Keratinocyte (primary cell): Measurements from ENCODE around the gene NRSN2.

Experiments
- EZH2 ChIP-seq: IDR thresholded peaks from one replicate; pipeline ENCODE4 v1.6.1; 2012; ENCODE audit warnings: inconsistent platforms, mild to moderate bottlenecking, low read length, moderate library complexity
- TF ChIP-seq, protein P1 (sequence below), 3 experiments: IDR thresholded peaks in 1 of 3; conservative IDR thresholded peaks in 1 of 3; optimal IDR thresholded peaks in 1 of 3; 2 replicates in 2 of 3; 3 replicates in 1 of 3; pipeline versions ENCODE3 to v1.5.1; 2011; ENCODE audit warnings: low read length in 3 of 3, mild to moderate bottlenecking in 3 of 3, moderate library complexity in 2 of 3, control low read depth in 1 of 3, inconsistent platforms in 1 of 3; ENCODE audit not compliant: insufficient read depth in 2 of 3; ENCODE audit errors: extremely low read depth in 1 of 3

GRCh38 chr20:328975-329695, 17.8 kb upstream of the NRSN2 start:
- TF ChIP-seq, protein P1, sequence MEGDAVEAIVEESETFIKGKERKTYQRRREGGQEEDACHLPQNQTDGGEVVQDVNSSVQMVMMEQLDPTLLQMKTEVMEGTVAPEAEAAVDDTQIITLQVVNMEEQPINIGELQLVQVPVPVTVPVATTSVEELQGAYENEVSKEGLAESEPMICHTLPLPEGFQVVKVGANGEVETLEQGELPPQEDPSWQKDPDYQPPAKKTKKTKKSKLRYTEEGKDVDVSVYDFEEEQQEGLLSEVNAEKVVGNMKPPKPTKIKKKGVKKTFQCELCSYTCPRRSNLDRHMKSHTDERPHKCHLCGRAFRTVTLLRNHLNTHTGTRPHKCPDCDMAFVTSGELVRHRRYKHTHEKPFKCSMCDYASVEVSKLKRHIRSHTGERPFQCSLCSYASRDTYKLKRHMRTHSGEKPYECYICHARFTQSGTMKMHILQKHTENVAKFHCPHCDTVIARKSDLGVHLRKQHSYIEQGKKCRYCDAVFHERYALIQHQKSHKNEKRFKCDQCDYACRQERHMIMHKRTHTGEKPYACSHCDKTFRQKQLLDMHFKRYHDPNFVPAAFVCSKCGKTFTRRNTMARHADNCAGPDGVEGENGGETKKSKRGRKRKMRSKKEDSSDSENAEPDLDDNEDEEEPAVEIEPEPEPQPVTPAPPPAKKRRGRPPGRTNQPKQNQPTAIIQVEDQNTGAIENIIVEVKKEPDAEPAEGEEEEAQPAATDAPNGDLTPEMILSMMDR (optimal IDR thresholded peaks at IDR 0.05 in 1 of 3, IDR thresholded peaks at IDR 0.05 in 1 of 3, conservative IDR thresholded peaks at IDR 0.05 in 1 of 3; ENCODE audit: extremely low read depth in 1 of 3, insufficient read depth in 2 of 3, low read length in 3 of 3), result no peak
- no peak for TF ChIP-seq EZH2
